ENCODE results near the gene POU2F1. TPM values are rescaled to one million over a fixed set of nuclear protein-coding genes. Genes with fewer than 3 reads are reported as not detected.

POU2F1 gene
- polyA plus RNA-seq, 1 donor (not counting 4 experiments of a cell fraction or from before 2014, with no cell fraction given) = 3.2 TPM

- no peak overlapping the region for H3K27ac ChIP-seq (ENCODE audit: control insufficient read depth, insufficient read depth, low read length)
- FAIRE-seq (no peak), DNase-seq (ENCODE audit: low read depth, low spot score) (no peak)
- no peaks in the 10 kb centered on the region for H3K9me3 ChIP-seq (ENCODE audit: control insufficient read depth, low read depth, low read length)
- no peaks in the 10 kb centered on the region for H3K79me2 ChIP-seq (ENCODE audit: control insufficient read depth, insufficient read depth, low read length)
- peaks cover 3% of the 10 kb centered on the region for H3K4me1 ChIP-seq (ENCODE audit: control insufficient read depth, extremely low read depth, insufficient read depth, low read length)
- H3K9me1 ChIP-seq (ENCODE audit: control insufficient read depth, extremely low read depth, insufficient read depth, low read length) = no peaks in the 10 kb centered on the region
- dilution Hi-C loops (cut with MboI; ENCODE audit: extremely low pct_ligation_motif_present, low sequenced_read_pairs) = no loop called here
- no peak overlapping the region for H3K4me2 ChIP-seq (ENCODE audit: control insufficient read depth, extremely low read depth, insufficient read depth, low read depth, low read length)
- no peaks in the 10 kb centered on the region for H3K27me3 ChIP-seq (ENCODE audit: control insufficient read depth, extremely low read depth, insufficient read depth, low read length)
- no peaks in the 10 kb centered on the region for H3K36me3 ChIP-seq (ENCODE audit: control insufficient read depth in 2 of 2, extremely low read depth in 1 of 2, insufficient read depth in 2 of 2, low read length in 2 of 2)
- TF ChIP-seq EZH2 (IDR thresholded peaks at IDR 0.05; ENCODE audit: low read length) (no peak), CTCF (optimal IDR thresholded peaks at IDR 0.05 in 1 of 3, IDR thresholded peaks at IDR 0.05 in 1 of 3, conservative IDR thresholded peaks at IDR 0.05 in 1 of 3; ENCODE audit: extremely low read depth in 1 of 3, insufficient read depth in 2 of 3, low read length in 3 of 3) (no peak)
- no peak overlapping the region for H3K9ac ChIP-seq (ENCODE audit: control insufficient read depth, extremely low read depth, insufficient read depth, low read length)
- no peak overlapping the region for H2AFZ ChIP-seq (ENCODE audit: control insufficient read depth, low read length)
- no peak overlapping the region for H3K4me3 ChIP-seq (ENCODE audit: control insufficient read depth in 2 of 3, extremely low read depth in 1 of 3, insufficient read depth in 2 of 3, low read depth in 1 of 3, low read length in 3 of 3)
- no peaks in the 10 kb centered on the region for H4K20me1 ChIP-seq (ENCODE audit: control insufficient read depth, extremely low read depth, insufficient read depth, low read length)
These were observed 29.9 kb upstream of the POU2F1 start for GRCh38 chr1:167190747-167191237.

- no peak overlapping the region for H3K27ac ChIP-seq (ENCODE audit: control insufficient read depth, insufficient read depth, low read length)
- H3K79me2 ChIP-seq (ENCODE audit: control insufficient read depth, insufficient read depth, low read length) = no peaks in the 10 kb centered on the region
- FAIRE-seq = peak; percentile 13
- H3K4me3 ChIP-seq (ENCODE audit: control insufficient read depth in 2 of 3, extremely low read depth in 1 of 3, insufficient read depth in 2 of 3, low read depth in 1 of 3, low read length in 3 of 3) = no peak overlapping the region
- no peaks in the 10 kb centered on the region for H4K20me1 ChIP-seq (ENCODE audit: control insufficient read depth, extremely low read depth, insufficient read depth, low read length)
- H3K4me1 ChIP-seq (ENCODE audit: control insufficient read depth, extremely low read depth, insufficient read depth, low read length) = peaks cover 15% of the 10 kb centered on the region
- no peaks in the 10 kb centered on the region for H3K27me3 ChIP-seq (ENCODE audit: control insufficient read depth, extremely low read depth, insufficient read depth, low read length)
- H3K36me3 ChIP-seq (ENCODE audit: control insufficient read depth in 2 of 2, extremely low read depth in 1 of 2, insufficient read depth in 2 of 2, low read length in 2 of 2) = no peaks in the 10 kb centered on the region
- H3K9me1 ChIP-seq (ENCODE audit: control insufficient read depth, extremely low read depth, insufficient read depth, low read length) = no peaks in the 10 kb centered on the region
- no peaks in the 10 kb centered on the region for H3K9me3 ChIP-seq (ENCODE audit: control insufficient read depth, low read depth, low read length)
- no peak overlapping the region for H2AFZ ChIP-seq (ENCODE audit: control insufficient read depth, low read length)
- no peak overlapping the region for H3K9ac ChIP-seq (ENCODE audit: control insufficient read depth, extremely low read depth, insufficient read depth, low read length)
- TF ChIP-seq CTCF (optimal IDR thresholded peaks at IDR 0.05 in 1 of 3, IDR thresholded peaks at IDR 0.05 in 1 of 3, conservative IDR thresholded peaks at IDR 0.05 in 1 of 3; ENCODE audit: extremely low read depth in 1 of 3, insufficient read depth in 2 of 3, low read length in 3 of 3) (no peak), EZH2 (IDR thresholded peaks at IDR 0.05; ENCODE audit: low read length) (no peak)
- dilution Hi-C loops (cut with MboI; ENCODE audit: extremely low pct_ligation_motif_present, low sequenced_read_pairs) = no loop called here
- DNase-seq (ENCODE audit: low read depth, low spot score) = no peak
- H3K4me2 ChIP-seq (ENCODE audit: control insufficient read depth, extremely low read depth, insufficient read depth, low read depth, low read length) = no peak overlapping the region
These were observed 28.7 kb upstream of the POU2F1 start for GRCh38 chr1:167191958-167192357.
